ENCODE data around the gene GATA2.

The GATA2 gene

GRCh38 chr3:128503164-128503651, 10.2 kb upstream of the GATA2 start:
- Histone ChIP-seq H3K36me3 (ENCODE audit: low read depth) (no peaks in the 10 kb centered on the region), H3K9me3 (ENCODE audit: severe bottlenecking) (no peaks in the 10 kb centered on the region), H3K4me3 (ENCODE audit: severe bottlenecking) (no peak overlapping the region), H3K27me3 (ENCODE audit: insufficient read depth, poor library complexity, severe bottlenecking) (no peaks in the 10 kb centered on the region), H3K27ac (ENCODE audit: poor library complexity, severe bottlenecking) (no peak overlapping the region), H3K4me1 (ENCODE audit: insufficient read depth, poor library complexity, severe bottlenecking) (peaks cover 5% of the 10 kb centered on the region)
- ATAC-seq (ENCODE audit: low read depth): no peak
- TF ChIP-seq CTCF (IDR thresholded peaks at IDR 0.05; ENCODE audit: poor library complexity, severe bottlenecking): peak; percentile 32
- DNase-seq (ENCODE audit: low spot score): no peak

DNA sequence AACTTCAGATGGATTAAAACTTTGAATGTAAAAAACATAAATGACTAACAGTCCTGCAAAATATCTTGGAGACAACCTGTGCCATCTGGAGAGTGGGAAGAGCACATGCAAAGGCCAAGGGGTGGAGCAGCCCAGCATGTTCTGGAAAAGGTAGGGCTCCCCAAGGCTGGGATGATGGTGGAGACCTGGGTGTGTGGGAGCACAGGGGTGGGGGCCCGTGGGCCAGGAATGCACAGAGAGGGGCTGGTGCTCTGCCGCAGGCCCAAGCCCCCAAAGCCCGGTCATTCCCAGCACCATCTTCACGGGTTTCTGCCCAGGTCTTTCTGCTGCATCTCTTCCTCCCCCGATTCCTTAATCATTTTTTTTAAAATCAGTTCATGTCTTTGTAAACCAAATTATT, 9.7 kb upstream of the GATA2 start:
- ATAC-seq (ENCODE audit: low read depth) (no peak), DNase-seq (ENCODE audit: low spot score) (no peak)
- H3K9me3 ChIP-seq (ENCODE audit: severe bottlenecking): no peaks in the 10 kb centered on the region
- no peak overlapping the region for H3K4me3 ChIP-seq (ENCODE audit: severe bottlenecking)
- H3K36me3 ChIP-seq (ENCODE audit: low read depth): no peaks in the 10 kb centered on the region
- H3K27ac ChIP-seq (ENCODE audit: poor library complexity, severe bottlenecking): no peak overlapping the region
- peaks cover 5% of the 10 kb centered on the region for H3K4me1 ChIP-seq (ENCODE audit: insufficient read depth, poor library complexity, severe bottlenecking)
- no peak for TF ChIP-seq CTCF (IDR thresholded peaks at IDR 0.05; ENCODE audit: poor library complexity, severe bottlenecking)
- H3K27me3 ChIP-seq (ENCODE audit: insufficient read depth, poor library complexity, severe bottlenecking): no peaks in the 10 kb centered on the region

GRCh38 chr3:128501431-128501830, 8.4 kb upstream of the GATA2 start:
- H3K36me3 ChIP-seq (ENCODE audit: low read depth): no peaks in the 10 kb centered on the region
- H3K4me3 ChIP-seq (ENCODE audit: severe bottlenecking): no peak overlapping the region
- no peak overlapping the region for H3K27ac ChIP-seq (ENCODE audit: poor library complexity, severe bottlenecking)
- ATAC-seq (ENCODE audit: low read depth): no peak
- H3K27me3 ChIP-seq (ENCODE audit: insufficient read depth, poor library complexity, severe bottlenecking): no peaks in the 10 kb centered on the region
- TF ChIP-seq CTCF (IDR thresholded peaks at IDR 0.05; ENCODE audit: poor library complexity, severe bottlenecking): no peak
- no peaks in the 10 kb centered on the region for H3K9me3 ChIP-seq (ENCODE audit: severe bottlenecking)
- DNase-seq (ENCODE audit: low spot score): no peak
- peaks cover 5% of the 10 kb centered on the region for H3K4me1 ChIP-seq (ENCODE audit: insufficient read depth, poor library complexity, severe bottlenecking)

GRCh38 chr3:128500556-128500955, 7.6 kb upstream of the GATA2 start:
- H3K27me3 ChIP-seq (ENCODE audit: insufficient read depth, poor library complexity, severe bottlenecking): no peaks in the 10 kb centered on the region
- TF ChIP-seq CTCF (IDR thresholded peaks at IDR 0.05; ENCODE audit: poor library complexity, severe bottlenecking): no peak
- DNase-seq (ENCODE audit: low spot score) (no peak), ATAC-seq (ENCODE audit: low read depth) (no peak)
- H3K9me3 ChIP-seq (ENCODE audit: severe bottlenecking): no peaks in the 10 kb centered on the region
- no peak overlapping the region for H3K27ac ChIP-seq (ENCODE audit: poor library complexity, severe bottlenecking)
- H3K4me3 ChIP-seq (ENCODE audit: severe bottlenecking): no peak overlapping the region
- H3K4me1 ChIP-seq (ENCODE audit: insufficient read depth, poor library complexity, severe bottlenecking): peaks cover 5% of the 10 kb centered on the region
- no peaks in the 10 kb centered on the region for H3K36me3 ChIP-seq (ENCODE audit: low read depth)

- Histone ChIP-seq H3K27me3 (ENCODE audit: insufficient read depth, poor library complexity, severe bottlenecking) (no peaks in the 10 kb centered on the region), H3K36me3 (ENCODE audit: low read depth) (no peaks in the 10 kb centered on the region), H3K4me3 (ENCODE audit: severe bottlenecking) (no peak overlapping the region), H3K9me3 (ENCODE audit: severe bottlenecking) (no peaks in the 10 kb centered on the region), H3K4me1 (ENCODE audit: insufficient read depth, poor library complexity, severe bottlenecking) (no peaks in the 10 kb centered on the region), H3K27ac (ENCODE audit: poor library complexity, severe bottlenecking) (no peak overlapping the region)
- TF ChIP-seq CTCF (IDR thresholded peaks at IDR 0.05; ENCODE audit: poor library complexity, severe bottlenecking): no peak
- no peak for DNase-seq (ENCODE audit: low spot score)
- ATAC-seq (ENCODE audit: low read depth): peak; percentile 34; the same call in 1 of the 3 replicates
These were observed 6.8 kb upstream of the GATA2 start for GRCh38 chr3:128499724-128500275.

Measured in RWPE2 (cell line).